Measurements from ENCODE around the gene FLACC1. TPM values are rescaled to one million over a fixed set of nuclear protein-coding genes. Genes with fewer than 3 reads are reported as not detected.

Gene FLACC1
- total RNA-seq, 1 experiment from 2014 or later, result 0.87 TPM

GRCh38 chr2:201350879-201351278, 6.3 kb downstream of the FLACC1 start:
- ChIA-PET POLR2A (ENCODE audit: unreplicated experiment) (no interaction called here), CTCF (no interaction called here)
- DNase-seq, result no peak
- Histone ChIP-seq H3K79me2 (ENCODE audit: low read depth) (no peaks in the 10 kb centered on the region), H3K9me2 (ENCODE audit: insufficient read depth) (no peaks in the 10 kb centered on the region), H3K27me3 (ENCODE audit: insufficient read depth, low read depth) (no peaks in the 10 kb centered on the region), H3K4me3 (no peak overlapping the region), H3K27ac (no peak overlapping the region), H3F3A (ENCODE audit: insufficient read depth, low read depth) (no peaks in the 10 kb centered on the region), H3K4me1 (replicated peaks; ENCODE audit: insufficient read depth) (no peaks in the 10 kb centered on the region), H2AFZ (no peak overlapping the region), H3K4me2 (no peak overlapping the region), H3K9me3 (ENCODE audit: insufficient read depth, low read depth) (no peaks in the 10 kb centered on the region), H4K20me1 (ENCODE audit: insufficient read depth) (no peaks in the 10 kb centered on the region), H3K36me3 (ENCODE audit: low read depth) (no peaks in the 10 kb centered on the region)
- intact Hi-C loops (cut with micrococcal nuclease; ENCODE audit: unreplicated experiment), result no loop called here
- no TSS peak for BruUV-seq (replicated peaks)
- TF ChIP-seq, protein P1, sequence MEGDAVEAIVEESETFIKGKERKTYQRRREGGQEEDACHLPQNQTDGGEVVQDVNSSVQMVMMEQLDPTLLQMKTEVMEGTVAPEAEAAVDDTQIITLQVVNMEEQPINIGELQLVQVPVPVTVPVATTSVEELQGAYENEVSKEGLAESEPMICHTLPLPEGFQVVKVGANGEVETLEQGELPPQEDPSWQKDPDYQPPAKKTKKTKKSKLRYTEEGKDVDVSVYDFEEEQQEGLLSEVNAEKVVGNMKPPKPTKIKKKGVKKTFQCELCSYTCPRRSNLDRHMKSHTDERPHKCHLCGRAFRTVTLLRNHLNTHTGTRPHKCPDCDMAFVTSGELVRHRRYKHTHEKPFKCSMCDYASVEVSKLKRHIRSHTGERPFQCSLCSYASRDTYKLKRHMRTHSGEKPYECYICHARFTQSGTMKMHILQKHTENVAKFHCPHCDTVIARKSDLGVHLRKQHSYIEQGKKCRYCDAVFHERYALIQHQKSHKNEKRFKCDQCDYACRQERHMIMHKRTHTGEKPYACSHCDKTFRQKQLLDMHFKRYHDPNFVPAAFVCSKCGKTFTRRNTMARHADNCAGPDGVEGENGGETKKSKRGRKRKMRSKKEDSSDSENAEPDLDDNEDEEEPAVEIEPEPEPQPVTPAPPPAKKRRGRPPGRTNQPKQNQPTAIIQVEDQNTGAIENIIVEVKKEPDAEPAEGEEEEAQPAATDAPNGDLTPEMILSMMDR (conservative IDR thresholded peaks at IDR 0.05), result no peak
- TF ChIP-seq EZH2 (IDR thresholded peaks at IDR 0.05; ENCODE audit: low read depth), result no peak

GRCh38 chr2:201349601-201350000, 7.5 kb downstream of the FLACC1 start:
- Histone ChIP-seq H4K20me1 (ENCODE audit: insufficient read depth) (no peaks in the 10 kb centered on the region), H3K4me3 (no peak overlapping the region), H3K4me2 (no peak overlapping the region), H3K4me1 (replicated peaks; ENCODE audit: insufficient read depth) (no peaks in the 10 kb centered on the region), H3K36me3 (ENCODE audit: low read depth) (no peaks in the 10 kb centered on the region), H3F3A (ENCODE audit: insufficient read depth, low read depth) (no peaks in the 10 kb centered on the region), H3K27me3 (ENCODE audit: insufficient read depth, low read depth) (no peaks in the 10 kb centered on the region), H3K9me2 (ENCODE audit: insufficient read depth) (no peaks in the 10 kb centered on the region), H3K9me3 (ENCODE audit: insufficient read depth, low read depth) (no peaks in the 10 kb centered on the region), H2AFZ (no peak overlapping the region), H3K79me2 (ENCODE audit: low read depth) (no peaks in the 10 kb centered on the region), H3K27ac (no peak overlapping the region)
- BruUV-seq (replicated peaks), result no TSS peak
- intact Hi-C loops (cut with micrococcal nuclease; ENCODE audit: unreplicated experiment), result no loop called here
- CTCF ChIA-PET, result no interaction called here
- TF ChIP-seq, protein P1 (conservative IDR thresholded peaks at IDR 0.05), result no peak
- TF ChIP-seq EZH2 (IDR thresholded peaks at IDR 0.05; ENCODE audit: low read depth), result no peak
- no peak for DNase-seq
- POLR2A ChIA-PET (ENCODE audit: unreplicated experiment), result no interaction called here

GRCh38 chr2:201348758-201349157, 8.4 kb downstream of the FLACC1 start:
- Histone ChIP-seq H3K9me2 (ENCODE audit: insufficient read depth) (no peaks in the 10 kb centered on the region), H3K27ac (no peak overlapping the region), H2AFZ (no peak overlapping the region), H4K20me1 (ENCODE audit: insufficient read depth) (no peaks in the 10 kb centered on the region), H3K4me2 (no peak overlapping the region), H3K9me3 (ENCODE audit: insufficient read depth, low read depth) (no peaks in the 10 kb centered on the region), H3K79me2 (ENCODE audit: low read depth) (no peaks in the 10 kb centered on the region), H3K4me1 (replicated peaks; ENCODE audit: insufficient read depth) (no peaks in the 10 kb centered on the region), H3K27me3 (ENCODE audit: insufficient read depth, low read depth) (no peaks in the 10 kb centered on the region), H3F3A (ENCODE audit: insufficient read depth, low read depth) (no peaks in the 10 kb centered on the region), H3K4me3 (no peak overlapping the region), H3K36me3 (ENCODE audit: low read depth) (no peaks in the 10 kb centered on the region)
- POLR2A ChIA-PET (ENCODE audit: unreplicated experiment), result no interaction called here
- TF ChIP-seq EZH2 (IDR thresholded peaks at IDR 0.05; ENCODE audit: low read depth), result no peak
- TF ChIP-seq, protein P1 (conservative IDR thresholded peaks at IDR 0.05), result no peak
- BruUV-seq (replicated peaks), result no TSS peak
- CTCF ChIA-PET, result no interaction called here
- no peak for DNase-seq
- intact Hi-C loops (cut with micrococcal nuclease; ENCODE audit: unreplicated experiment), result no loop called here
